Calu3 (cell line): ENCODE data around the gene HSD17B7. TPM values are rescaled to one million over a fixed set of nuclear protein-coding genes. Genes with fewer than 3 reads are reported as not detected.

Source experiments
- BruUV-seq: library from RNA; stranded (reverse); fragments of 400-500 nt; replicated peaks from 2 replicates; lab custom pipeline; 2021; lab: Mats Ljungman, UMichigan
- CTCF ChIA-PET: fragments of 300-600 bp; sonication (Branson Sonifier 250); formaldehyde crosslinking; loops from one replicate; lab custom pipeline; 2022; ENCODE audit warnings: antibody characterized with exemption; lab: Charles Lee
- DNase-seq: peaks from one replicate; pipeline ENCODE4 v3.0.0; 2022
- H3K27ac Mint-ChIP-seq: one replicate; pipeline ENCODE4 v1.8.0; 2022; ENCODE audit warnings: mixed read lengths; ENCODE audit not compliant: unreplicated experiment
- H3K27me3 Mint-ChIP-seq: one replicate; pipeline ENCODE4 v1.8.0; 2022; ENCODE audit warnings: mixed read lengths; ENCODE audit not compliant: unreplicated experiment
- H3K36me3 Mint-ChIP-seq: one replicate; pipeline ENCODE4 v1.8.0; 2022; ENCODE audit warnings: mild to moderate bottlenecking, moderate library complexity, mixed read lengths; ENCODE audit not compliant: insufficient read depth, unreplicated experiment
- H3K4me1 Mint-ChIP-seq: one replicate; pipeline ENCODE4 v1.8.0; 2022; ENCODE audit warnings: mild to moderate bottlenecking, low read depth, mixed read lengths; ENCODE audit not compliant: unreplicated experiment
- H3K4me3 Mint-ChIP-seq: one replicate; pipeline ENCODE4 v1.8.0; 2022; ENCODE audit warnings: mild to moderate bottlenecking, low read depth, moderate library complexity, mixed read lengths; ENCODE audit not compliant: unreplicated experiment
- H3K9me3 Mint-ChIP-seq: one replicate; pipeline ENCODE4 v1.8.0; 2022; ENCODE audit warnings: low read depth, mixed read lengths; ENCODE audit not compliant: unreplicated experiment
- CTCF ChIP-seq: fragments of 200-600 bp; IDR thresholded peaks from one replicate; pipeline ENCODE4 v1.8.0; 2022; ENCODE audit warnings: antibody characterized with exemption; ENCODE audit not compliant: unreplicated experiment
- intact Hi-C: fragments of 100-400 bp; cut with micrococcal nuclease; formaldehyde crosslinking; loops from one replicate; pipeline ENCODE4 v1.10.0; 2022; ENCODE audit not compliant: unreplicated experiment
- total RNA-seq: library from RNA; stranded (reverse); gene quantifications from 2 replicates; pipeline ENCODE4 v1.2.3, GENCODE V29; 2022

HSD17B7 gene
- total RNA-seq, 1 experiment from 2014 or later: 59.3 TPM

GRCh38 chr1:162823231-162823630, 32.7 kb downstream of the HSD17B7 start:
- Mint-ChIP-seq H3K27me3 (no peaks in the 10 kb centered on the region), H3K9me3 (no peaks in the 10 kb centered on the region), H3K36me3 (peaks cover 17% of the 10 kb centered on the region), H3K4me3 (peak overlapping the region; percentile 79), H3K4me1 (peaks cover 31% of the 10 kb centered on the region), H3K27ac (no peak overlapping the region)
- DNase-seq: no peak
- intact Hi-C loops: no loop called here
- no peak for TF ChIP-seq CTCF
- no TSS peak for BruUV-seq
- CTCF ChIA-PET: interaction anchor here (0.9 kb wide), 1 partner anchor 93 kb away, joined by 3 read pairs; no protein-coding TSS in a partner anchor

GRCh38 chr1:162823771-162824525, 33.4 kb downstream of the HSD17B7 start:
- H3K4me3 Mint-ChIP-seq: no peak overlapping the region
- peaks cover 17% of the 10 kb centered on the region for H3K36me3 Mint-ChIP-seq
- peaks cover 4% of the 10 kb centered on the region for H3K27me3 Mint-ChIP-seq
- CTCF ChIA-PET: interaction anchor here (0.6 kb wide), 1 partner anchor 308 kb away, joined by 3 read pairs; no protein-coding TSS in a partner anchor
- H3K4me1 Mint-ChIP-seq: peaks cover 31% of the 10 kb centered on the region
- no peak overlapping the region for H3K27ac Mint-ChIP-seq
- BruUV-seq: no TSS peak
- DNase-seq: no peak
- no peak for TF ChIP-seq CTCF
- intact Hi-C loops: no loop called here
- no peaks in the 10 kb centered on the region for H3K9me3 Mint-ChIP-seq

GRCh38 chr1:162829268-162829667, 38.8 kb downstream of the HSD17B7 start:
- intact Hi-C loops: no loop called here
- Mint-ChIP-seq H3K27ac (no peak overlapping the region), H3K9me3 (peaks cover 3% of the 10 kb centered on the region), H3K27me3 (peaks cover 15% of the 10 kb centered on the region), H3K4me3 (no peak overlapping the region), H3K4me1 (peaks cover 1% of the 10 kb centered on the region), H3K36me3 (no peaks in the 10 kb centered on the region)
- TF ChIP-seq CTCF: no peak
- BruUV-seq: no TSS peak
- no peak for DNase-seq
- CTCF ChIA-PET: no interaction called here

GRCh38 chr1:162832470-162832869, 42.0 kb downstream of the HSD17B7 start:
- no peak for DNase-seq
- TF ChIP-seq CTCF: no peak
- Mint-ChIP-seq H3K4me3 (no peak overlapping the region), H3K36me3 (no peaks in the 10 kb centered on the region), H3K4me1 (no peaks in the 10 kb centered on the region), H3K27ac (no peak overlapping the region), H3K9me3 (peaks cover 3% of the 10 kb centered on the region), H3K27me3 (peaks cover 26% of the 10 kb centered on the region)
- CTCF ChIA-PET: interaction anchor here (0.5 kb wide), 1 partner anchor 34 kb away, joined by 3 read pairs; no protein-coding TSS in a partner anchor
- intact Hi-C loops: no loop called here
- BruUV-seq: no TSS peak
